GM10266 (cell line): ENCODE data around the gene GSTP1.

ENCODE experiments used
- DNase-seq: peaks from one replicate; pipeline ENCODE4 v3.0.0; 2012; ENCODE audit errors: extremely low spot score
- TF ChIP-seq, protein P1 (sequence below): IDR thresholded peaks from 2 replicates; pipeline ENCODE4 v1.5.1; 2012; ENCODE audit warnings: mild to moderate bottlenecking, low read depth; ENCODE audit not compliant: control insufficient read depth, insufficient read depth; ENCODE audit errors: missing control alignments

The GSTP1 gene

GRCh38 chr11:67613313-67613959 lies 29.8 kb downstream of the GSTP1 start:
- TF ChIP-seq, protein P1, sequence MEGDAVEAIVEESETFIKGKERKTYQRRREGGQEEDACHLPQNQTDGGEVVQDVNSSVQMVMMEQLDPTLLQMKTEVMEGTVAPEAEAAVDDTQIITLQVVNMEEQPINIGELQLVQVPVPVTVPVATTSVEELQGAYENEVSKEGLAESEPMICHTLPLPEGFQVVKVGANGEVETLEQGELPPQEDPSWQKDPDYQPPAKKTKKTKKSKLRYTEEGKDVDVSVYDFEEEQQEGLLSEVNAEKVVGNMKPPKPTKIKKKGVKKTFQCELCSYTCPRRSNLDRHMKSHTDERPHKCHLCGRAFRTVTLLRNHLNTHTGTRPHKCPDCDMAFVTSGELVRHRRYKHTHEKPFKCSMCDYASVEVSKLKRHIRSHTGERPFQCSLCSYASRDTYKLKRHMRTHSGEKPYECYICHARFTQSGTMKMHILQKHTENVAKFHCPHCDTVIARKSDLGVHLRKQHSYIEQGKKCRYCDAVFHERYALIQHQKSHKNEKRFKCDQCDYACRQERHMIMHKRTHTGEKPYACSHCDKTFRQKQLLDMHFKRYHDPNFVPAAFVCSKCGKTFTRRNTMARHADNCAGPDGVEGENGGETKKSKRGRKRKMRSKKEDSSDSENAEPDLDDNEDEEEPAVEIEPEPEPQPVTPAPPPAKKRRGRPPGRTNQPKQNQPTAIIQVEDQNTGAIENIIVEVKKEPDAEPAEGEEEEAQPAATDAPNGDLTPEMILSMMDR: no peak
- no peak for DNase-seq

GRCh38 chr11:67613960-67614715 lies 30.5 kb downstream of the GSTP1 start:
- TF ChIP-seq, protein P1: peak; percentile 68
- peak; percentile 89 for DNase-seq

DNA sequence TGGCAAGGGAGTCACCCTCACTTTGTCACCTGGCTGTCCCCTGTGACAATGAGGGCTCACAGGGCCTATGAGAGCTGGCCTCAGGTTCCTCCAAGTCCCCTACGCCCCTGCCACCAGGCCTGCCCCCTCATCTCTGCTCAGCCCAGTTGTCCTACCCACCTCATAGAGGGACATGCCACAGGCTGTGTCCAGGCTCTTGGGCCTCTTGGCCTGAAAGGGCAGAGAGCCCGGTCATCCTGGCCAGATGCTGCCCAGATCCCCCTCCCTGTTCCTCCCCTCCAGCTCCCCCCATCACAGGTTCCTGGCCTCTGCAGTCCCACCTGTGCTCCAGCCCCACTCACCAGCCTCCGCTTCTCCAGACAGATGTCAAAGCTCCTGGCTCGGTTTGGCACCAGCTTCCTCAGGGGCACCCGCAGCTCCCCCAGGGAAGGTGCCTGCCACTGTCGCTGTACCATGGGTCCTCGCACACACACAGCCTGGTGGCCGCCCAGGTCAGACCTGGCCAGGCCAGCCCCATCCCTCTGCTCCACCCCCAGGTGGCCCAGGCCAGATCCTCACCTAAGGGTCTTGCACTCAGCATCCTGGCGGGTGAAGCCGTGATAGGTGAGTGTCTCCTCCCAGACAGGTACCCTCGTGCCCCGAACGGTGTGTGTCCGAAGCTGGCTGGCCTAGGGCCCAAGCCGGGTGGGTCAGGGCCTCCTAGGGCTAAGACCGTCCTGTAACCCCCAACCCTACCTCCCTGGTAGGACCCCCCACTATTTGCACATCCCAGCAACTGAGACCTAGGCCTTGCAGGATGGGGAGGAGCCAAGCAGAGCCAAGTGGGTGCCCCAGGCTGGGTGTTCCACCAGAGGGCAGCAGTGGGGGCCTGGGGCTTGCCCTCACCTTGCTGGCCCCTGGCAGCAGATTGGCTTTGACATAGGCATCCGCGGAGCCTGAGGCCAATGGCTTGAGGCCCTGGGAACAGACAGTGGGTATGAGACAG lies 31.4 kb downstream of the GSTP1 start:
- peak; percentile 72 for DNase-seq
- TF ChIP-seq, protein P1: peak; percentile 56

GRCh38 chr11:67615728-67616430 lies 32.3 kb downstream of the GSTP1 start:
- TF ChIP-seq, protein P1: no peak
- no peak for DNase-seq

DNA sequence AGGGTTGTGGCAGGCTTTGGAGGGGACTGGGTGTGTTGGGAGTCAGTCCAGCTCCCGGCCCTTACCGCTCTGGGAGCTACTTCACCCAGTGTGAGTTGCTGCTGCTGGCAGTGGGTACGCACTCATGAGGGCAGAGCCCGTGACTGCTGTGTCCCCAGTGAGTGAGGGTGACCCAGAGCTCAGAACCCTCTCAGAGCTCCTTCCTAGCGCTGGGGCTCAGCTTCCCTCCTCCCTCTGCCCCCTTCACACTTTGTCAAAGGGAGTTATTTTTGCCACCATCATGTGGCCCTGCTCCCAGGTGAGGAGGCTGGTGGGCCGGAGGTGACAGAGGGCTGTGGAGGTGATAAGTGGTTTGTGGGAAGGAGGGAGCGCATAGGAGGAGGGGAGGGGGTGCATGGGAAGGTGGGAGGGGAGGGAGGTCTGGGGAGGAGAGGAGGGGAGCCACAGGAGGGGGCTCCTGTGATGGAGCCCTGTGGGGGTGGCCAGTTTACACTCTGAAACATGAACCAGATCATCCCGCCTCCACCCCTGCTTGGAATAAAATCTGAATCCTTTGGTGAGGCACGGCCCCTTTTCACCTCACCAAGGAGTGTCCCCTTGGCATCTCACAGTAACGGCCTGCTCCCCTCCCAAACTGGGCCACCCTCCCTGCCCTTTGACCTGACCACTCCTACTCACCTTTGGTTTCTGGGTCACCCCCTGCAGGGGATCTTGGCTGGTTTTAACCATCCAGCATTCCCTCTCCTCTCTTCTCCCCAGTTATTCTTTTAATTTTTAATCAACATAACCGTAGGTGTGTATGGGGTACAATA lies 33.0 kb downstream of the GSTP1 start:
- no peak for DNase-seq

More for the DNA sequence above, 33.0 kb downstream of the GSTP1 start:
- TF ChIP-seq, protein P1: no peak
